ENCODE data around the gene ATG5. TPM values are rescaled to one million over a fixed set of nuclear protein-coding genes. Genes with fewer than 3 reads are reported as not detected.

Gene ATG5
- total and polyA plus RNA-seq, 9 of the 15 experiments (the other 6 are each of a cell fraction or from before 2014, with no cell fraction given), result 29.0 to 80.0 (median 53.2) TPM

GRCh38 chr6:106244521-106244920 lies 81.0 kb downstream of the ATG5 start (continued):
- TF ChIP-seq RCOR1 (IDR thresholded peaks at IDR 0.05; ENCODE audit: borderline replicate concordance in 1 of 2, low read depth in 2 of 2, low read length in 2 of 2) (no peak), SREBF1 (IDR thresholded peaks at IDR 0.05; ENCODE audit: borderline replicate concordance, low read depth, low read length) (no peak), NFYB (IDR thresholded peaks at IDR 0.05; ENCODE audit: extremely low read depth, insufficient read length) (no peak), NEUROD1 (IDR thresholded peaks at IDR 0.05; ENCODE audit: borderline replicate concordance, low read depth, low read length, partially characterized antibody) (no peak), XRCC4 (IDR thresholded peaks at IDR 0.05; ENCODE audit: extremely low read depth, insufficient read depth, insufficient read length) (no peak), FOXM1 (IDR thresholded peaks at IDR 0.05; ENCODE audit: low read depth) (no peak), FOXM1 (CRISPR knock-in tag; IDR thresholded peaks at IDR 0.05; ENCODE audit: low read depth) (no peak), GATAD2B (IDR thresholded peaks at IDR 0.05; ENCODE audit: borderline replicate concordance) (no peak)

GRCh38 chr6:106243261-106243660 lies 82.3 kb downstream of the ATG5 start:
- Histone ChIP-seq H3K9me1 (ENCODE audit: control insufficient read depth, insufficient read depth, low read length) (no peaks in the 10 kb centered on the region), H3K79me2 (ENCODE audit: control insufficient read depth, insufficient read depth, low read length) (peaks cover 11% of the 10 kb centered on the region; the same call in 1 of the 3 replicates), H3K9me3 (replicated peaks; ENCODE audit: control insufficient read depth, insufficient read depth, low read depth, low read length) (no peaks in the 10 kb centered on the region), H3K36me3 (ENCODE audit: control insufficient read depth, insufficient read depth, low read length) (peaks cover 29% of the 10 kb centered on the region), H3K4me1 (replicated peaks in 1 of 2; ENCODE audit: control insufficient read depth in 2 of 2, insufficient read depth in 2 of 2, low read length in 2 of 2) (no peaks in the 10 kb centered on the region), H2AFZ (ENCODE audit: low read depth, low read length) (no peak overlapping the region), H3K4me2 (ENCODE audit: insufficient read depth, low read length) (no peak overlapping the region), H4K20me1 (replicated peaks; ENCODE audit: control insufficient read depth, insufficient read depth, low read length) (no peaks in the 10 kb centered on the region), H3K4me3 (no peak overlapping the region), H3K9ac (ENCODE audit: insufficient read depth in 1 of 2, low read depth in 2 of 2, low read length in 2 of 2) (no peak overlapping the region), H3K27ac (ENCODE audit: extremely low read depth, low read depth, low read length) (no peak overlapping the region), H3K27me3 (ENCODE audit: control insufficient read depth in 2 of 2, insufficient read depth in 2 of 2, low read length in 2 of 2) (no peaks in the 10 kb centered on the region)
- FAIRE-seq (no peak), ATAC-seq (no peak), DNase-seq (ENCODE audit: extremely low read depth in 1 of 4, low spot score in 3 of 4) (no peak)
- POLR2A ChIA-PET, result no interaction called here
- TF ChIP-seq ZZZ3 (IDR thresholded peaks at IDR 0.05) (no peak), NCOR1 (IDR thresholded peaks at IDR 0.05) (no peak), RFX5 (IDR thresholded peaks at IDR 0.05; ENCODE audit: low read depth, low read length) (no peak), RBM17 (IDR thresholded peaks at IDR 0.05; ENCODE audit: borderline replicate concordance, low read depth, low read length) (no peak), E2F6 (IDR thresholded peaks at IDR 0.05; ENCODE audit: borderline replicate concordance in 1 of 2, extremely low read depth in 1 of 2, insufficient read depth in 1 of 2, insufficient read length in 1 of 2, low read depth in 1 of 2, low read length in 1 of 2, poor library complexity in 1 of 2, severe bottlenecking in 1 of 2) (no peak), MYC (IDR thresholded peaks at IDR 0.05; ENCODE audit: low read depth, low read length) (no peak), MYC (CRISPR knock-in tag; IDR thresholded peaks at IDR 0.05; ENCODE audit: borderline replicate concordance, low read depth) (no peak), MTA1 (IDR thresholded peaks at IDR 0.05; ENCODE audit: borderline replicate concordance) (no peak), BRD9 (IDR thresholded peaks at IDR 0.05; ENCODE audit: low read depth, partially characterized antibody) (no peak), ZNF232 (CRISPR knock-in tag; IDR thresholded peaks at IDR 0.05) (no peak), RNF2 (IDR thresholded peaks at IDR 0.05) (no peak), SP2 (IDR thresholded peaks at IDR 0.05; ENCODE audit: extremely low read depth, low read depth, low read length, poor library complexity, severe bottlenecking) (no peak), ETV1 (tag; conservative IDR thresholded peaks at IDR 0.05; ENCODE audit: low read depth) (no peak), MCM7 (IDR thresholded peaks at IDR 0.05) (no peak), ZNF124 (CRISPR knock-in tag; IDR thresholded peaks at IDR 0.05) (no peak)
- BruUV-seq (replicated peaks), result no TSS peak
- intact Hi-C loops (cut with micrococcal nuclease), result no loop called here
- in situ Hi-C loops (cut with MboI), result no loop called here
- CTCF ChIA-PET (ENCODE audit: low intra/inter-chr PET ratio), result interaction anchor here (0.6 kb wide), 1 partner anchor 13 kb away, joined by 3 read pairs; no protein-coding TSS in a partner anchor
- 93% methylated on average over 4 of the region's 4 CpGs for WGBS (ENCODE audit: insufficient coverage, low coverage, missing lambda C conversion rate)

Data from K562 (cell line).